Measurements from ENCODE around the gene ENTPD7. TPM values are rescaled to one million over a fixed set of nuclear protein-coding genes. Genes with fewer than 3 reads are reported as not detected.

The ENTPD7 gene
- total RNA-seq, 1 donor from 2014 or later, result 22.9 TPM

DNA sequence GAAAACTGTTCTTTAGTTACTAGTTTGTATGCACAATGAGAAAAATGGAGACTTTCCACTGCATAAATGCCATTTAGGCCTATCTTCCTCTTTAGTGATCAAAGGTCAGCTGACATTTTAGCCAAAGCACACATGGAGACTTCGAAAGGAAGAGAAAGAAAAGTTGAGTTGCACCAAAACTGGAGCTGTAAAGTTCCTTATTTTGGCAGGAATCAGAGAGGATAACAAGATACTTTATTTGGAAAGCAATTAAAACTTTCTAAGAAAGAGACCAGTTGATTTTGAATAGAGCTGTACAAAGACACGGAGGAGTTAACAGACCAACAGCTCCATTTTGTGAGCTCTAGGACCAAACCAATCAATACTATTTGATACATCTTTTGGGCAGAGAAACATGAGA is 14.2 kb downstream of the ENTPD7 start:
- no peak overlapping the region for H3K27ac Mint-ChIP-seq
- TF ChIP-seq, protein P1, sequence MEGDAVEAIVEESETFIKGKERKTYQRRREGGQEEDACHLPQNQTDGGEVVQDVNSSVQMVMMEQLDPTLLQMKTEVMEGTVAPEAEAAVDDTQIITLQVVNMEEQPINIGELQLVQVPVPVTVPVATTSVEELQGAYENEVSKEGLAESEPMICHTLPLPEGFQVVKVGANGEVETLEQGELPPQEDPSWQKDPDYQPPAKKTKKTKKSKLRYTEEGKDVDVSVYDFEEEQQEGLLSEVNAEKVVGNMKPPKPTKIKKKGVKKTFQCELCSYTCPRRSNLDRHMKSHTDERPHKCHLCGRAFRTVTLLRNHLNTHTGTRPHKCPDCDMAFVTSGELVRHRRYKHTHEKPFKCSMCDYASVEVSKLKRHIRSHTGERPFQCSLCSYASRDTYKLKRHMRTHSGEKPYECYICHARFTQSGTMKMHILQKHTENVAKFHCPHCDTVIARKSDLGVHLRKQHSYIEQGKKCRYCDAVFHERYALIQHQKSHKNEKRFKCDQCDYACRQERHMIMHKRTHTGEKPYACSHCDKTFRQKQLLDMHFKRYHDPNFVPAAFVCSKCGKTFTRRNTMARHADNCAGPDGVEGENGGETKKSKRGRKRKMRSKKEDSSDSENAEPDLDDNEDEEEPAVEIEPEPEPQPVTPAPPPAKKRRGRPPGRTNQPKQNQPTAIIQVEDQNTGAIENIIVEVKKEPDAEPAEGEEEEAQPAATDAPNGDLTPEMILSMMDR (conservative IDR thresholded peaks at IDR 0.05), result no peak
- H3K9me3 Mint-ChIP-seq, result no peaks in the 10 kb centered on the region
- DNase-seq (ENCODE audit: extremely low spot score, unreplicated experiment), result no peak
- no peaks in the 10 kb centered on the region for H3K27me3 Mint-ChIP-seq
- H3K4me3 Mint-ChIP-seq, result no peak overlapping the region
- no peaks in the 10 kb centered on the region for H3K4me1 Mint-ChIP-seq (ENCODE audit: unreplicated experiment)
- peaks cover 4% of the 10 kb centered on the region for H3K36me3 Mint-ChIP-seq

DNA sequence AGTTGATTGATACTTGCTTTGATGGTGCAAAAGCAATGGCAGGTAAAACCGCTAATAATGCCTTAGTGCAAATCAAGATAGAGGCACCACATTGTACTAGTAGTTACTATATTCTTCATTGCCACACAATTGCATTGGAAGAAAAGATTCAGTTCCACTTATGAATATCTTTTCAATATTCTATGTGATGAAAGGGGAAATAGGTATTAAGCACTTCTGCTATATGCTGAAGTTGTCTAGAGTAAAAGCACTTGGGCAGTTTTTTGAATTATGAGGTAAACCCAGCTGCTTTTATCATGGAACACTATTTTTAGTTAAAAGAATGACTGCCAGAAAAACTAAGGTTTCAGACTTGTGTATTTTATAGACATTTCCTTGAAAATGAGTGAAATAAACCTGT is 15.5 kb downstream of the ENTPD7 start:
- H3K4me1 Mint-ChIP-seq (ENCODE audit: unreplicated experiment), result no peaks in the 10 kb centered on the region
- no peak overlapping the region for H3K4me3 Mint-ChIP-seq
- H3K36me3 Mint-ChIP-seq, result peaks cover 6% of the 10 kb centered on the region
- no peak for DNase-seq (ENCODE audit: extremely low spot score, unreplicated experiment)
- H3K27me3 Mint-ChIP-seq, result no peaks in the 10 kb centered on the region
- H3K9me3 Mint-ChIP-seq, result no peaks in the 10 kb centered on the region
- TF ChIP-seq, protein P1 (conservative IDR thresholded peaks at IDR 0.05), result no peak
- no peak overlapping the region for H3K27ac Mint-ChIP-seq

DNA sequence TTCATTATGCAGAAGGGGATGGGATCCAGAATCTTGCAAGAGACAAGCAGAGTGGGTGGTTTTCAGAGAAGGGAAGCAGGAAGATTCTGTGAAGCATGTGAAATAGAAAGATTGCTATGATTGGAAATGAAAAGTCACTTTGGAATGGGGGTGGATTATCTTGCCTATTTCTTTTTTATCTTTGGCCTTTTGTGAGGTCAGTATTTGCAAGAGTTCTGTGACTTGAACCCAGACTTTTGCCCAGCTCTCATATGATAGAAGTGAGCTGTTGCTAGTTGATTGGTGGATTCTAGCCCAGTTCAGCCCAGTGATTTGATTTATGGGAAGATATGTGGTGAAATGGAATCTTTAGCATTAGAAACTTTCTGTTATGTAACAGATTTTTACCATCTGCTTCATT is 17.1 kb downstream of the ENTPD7 start:
- DNase-seq (ENCODE audit: extremely low spot score, unreplicated experiment), result no peak

DNA sequence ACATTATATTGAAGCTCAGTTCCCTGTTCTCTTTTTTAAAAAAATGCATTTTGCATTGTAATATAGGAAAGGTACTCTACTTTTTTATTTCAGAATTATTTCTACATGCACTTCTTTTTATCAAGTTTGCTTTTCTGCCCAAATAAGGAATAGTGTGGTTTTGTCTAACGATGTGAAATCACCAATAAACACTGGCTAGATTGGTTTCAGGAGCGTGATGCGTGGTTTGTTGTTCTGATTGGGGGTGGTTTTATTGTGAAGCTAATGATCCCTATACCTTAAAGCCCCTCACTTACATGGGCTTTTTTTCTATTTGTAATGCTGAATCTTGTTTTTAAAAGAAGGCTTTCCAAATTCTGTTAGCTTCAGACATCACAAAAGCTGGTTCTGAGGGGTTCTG is 17.6 kb downstream of the ENTPD7 start:
- no peaks in the 10 kb centered on the region for H3K9me3 Mint-ChIP-seq
- no peak overlapping the region for H3K27ac Mint-ChIP-seq
- no peak for DNase-seq (ENCODE audit: extremely low spot score, unreplicated experiment)
- no peak overlapping the region for H3K4me3 Mint-ChIP-seq
- peaks cover 11% of the 10 kb centered on the region for H3K36me3 Mint-ChIP-seq
- TF ChIP-seq, protein P1 (conservative IDR thresholded peaks at IDR 0.05), result no peak
- H3K27me3 Mint-ChIP-seq, result no peaks in the 10 kb centered on the region
- H3K4me1 Mint-ChIP-seq (ENCODE audit: unreplicated experiment), result no peaks in the 10 kb centered on the region

More for the DNA sequence above, 17.1 kb downstream of the ENTPD7 start:
- Mint-ChIP-seq H3K9me3 (no peaks in the 10 kb centered on the region), H3K27me3 (no peaks in the 10 kb centered on the region), H3K4me3 (no peak overlapping the region), H3K36me3 (peaks cover 10% of the 10 kb centered on the region), H3K27ac (no peak overlapping the region), H3K4me1 (ENCODE audit: unreplicated experiment) (no peaks in the 10 kb centered on the region)
- TF ChIP-seq, protein P1 (conservative IDR thresholded peaks at IDR 0.05), result no peak

DNA sequence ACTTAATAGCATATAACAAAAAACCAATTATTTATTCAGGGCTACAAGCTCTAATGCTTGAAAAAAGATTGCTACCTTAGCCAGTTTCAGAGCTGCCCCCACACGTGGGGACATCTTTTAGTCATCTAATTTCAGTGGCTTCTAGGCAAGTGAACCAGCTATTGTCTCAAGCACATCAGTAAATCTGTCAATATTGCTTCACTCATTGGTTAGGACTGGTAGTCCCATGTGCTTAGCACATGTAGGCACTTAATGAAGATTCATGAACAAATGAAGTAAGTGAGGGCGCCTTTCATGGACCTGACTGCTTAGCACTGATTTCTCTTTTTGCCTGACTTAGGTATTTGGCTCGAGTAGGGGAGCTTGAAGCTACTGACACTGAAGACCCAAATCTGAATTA is 19.6 kb downstream of the ENTPD7 start:
- Mint-ChIP-seq H3K27ac (no peak overlapping the region), H3K27me3 (no peaks in the 10 kb centered on the region), H3K4me3 (no peak overlapping the region), H3K4me1 (ENCODE audit: unreplicated experiment) (no peaks in the 10 kb centered on the region), H3K36me3 (peaks cover 17% of the 10 kb centered on the region), H3K9me3 (no peaks in the 10 kb centered on the region)
- TF ChIP-seq, protein P1 (conservative IDR thresholded peaks at IDR 0.05), result no peak
- DNase-seq (ENCODE audit: extremely low spot score, unreplicated experiment), result no peak

DNA sequence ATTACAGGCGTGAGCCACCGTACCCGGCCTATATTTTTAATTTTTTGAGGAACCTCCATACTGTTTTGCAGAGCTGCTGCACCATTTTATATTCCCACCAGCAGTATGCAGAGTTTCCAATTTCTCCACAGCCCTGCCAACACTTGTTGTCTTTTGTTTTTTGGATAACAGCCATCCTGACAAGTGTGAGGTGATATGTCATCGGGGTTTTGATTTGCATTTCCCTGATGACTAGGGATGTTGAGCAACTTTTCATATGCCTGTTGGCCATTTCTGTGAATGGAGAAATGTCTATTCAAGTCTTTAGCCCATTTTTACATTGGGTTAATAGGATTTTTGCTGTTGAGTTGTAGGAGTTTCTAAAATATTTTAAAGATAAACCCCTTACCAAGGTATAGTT is 22.2 kb downstream of the ENTPD7 start:
- no peak for DNase-seq (ENCODE audit: extremely low spot score, unreplicated experiment)
- Mint-ChIP-seq H3K9me3 (no peaks in the 10 kb centered on the region), H3K4me3 (no peak overlapping the region), H3K4me1 (ENCODE audit: unreplicated experiment) (no peaks in the 10 kb centered on the region), H3K27ac (no peak overlapping the region), H3K36me3 (peaks cover 16% of the 10 kb centered on the region), H3K27me3 (no peaks in the 10 kb centered on the region)
- TF ChIP-seq, protein P1 (conservative IDR thresholded peaks at IDR 0.05), result no peak

All from type B pancreatic cell (in vitro differentiated cells).